Testis (tissue), 3 donors: ENCODE results near the gene SLC17A9. TPM values are rescaled to one million over a fixed set of nuclear protein-coding genes. Genes with fewer than 3 reads are reported as not detected.

Experiments
- DNase-seq: peaks from one replicate; pipeline ENCODE4 v3.0.0-alpha.2; 2019
- H3K27ac ChIP-seq, 2 donors: fragments of 200-600 bp; sonication (generic); one replicate each; pipeline ENCODE4 v1.5.1; 2019
- H3K27me3 ChIP-seq: fragments of 200-600 bp; sonication (generic); one replicate; pipeline ENCODE4 v1.5.1; 2019
- H3K36me3 ChIP-seq: fragments of 200-600 bp; sonication (generic); one replicate; pipeline ENCODE4 v1.5.1; 2017; ENCODE audit warnings: low read depth; ENCODE audit errors: missing control alignments
- H3K4me1 ChIP-seq: fragments of 200-600 bp; sonication (generic); one replicate; pipeline ENCODE4 v1.5.1; 2019
- H3K4me3 ChIP-seq, 2 donors: fragments of 200-600 bp; sonication (generic); one replicate each; pipeline ENCODE4 v1.5.1; 2017 to 2019
- H3K9me3 ChIP-seq: fragments of 200-600 bp; sonication (generic); one replicate; pipeline ENCODE4 v1.5.1; 2017
- CTCF ChIP-seq, 3 experiments: fragments of 450-650 bp in 2 of 3; fragments of 200-600 bp in 1 of 3; sonication (generic) in 1 of 3; IDR thresholded peaks; one replicate each; pipeline ENCODE4 v1.5.1; 2016 to 2019; ENCODE audit warnings: antibody characterized with exemption in 3 of 3, mild to moderate bottlenecking in 2 of 3, moderate library complexity in 1 of 3
- POLR2A ChIP-seq: fragments of 450-650 bp; IDR thresholded peaks from one replicate; pipeline ENCODE4 v1.6.1; 2017; ENCODE audit warnings: antibody characterized with exemption, mild to moderate bottlenecking, moderate library complexity
- WGBS, 2 donors: methylation state at CpG; one replicate each; pipeline ENCODE4 v1.1.5; 2018; 5-methylcytosine and 5-hydroxymethylcytosine counted together
- intact Hi-C: fragments of 100-400 bp; cut with DNase I; formaldehyde crosslinking; loops from one replicate; pipeline ENCODE4 v1.15.1; 2023; ENCODE audit warnings: low total_unique reads
- polyA plus RNA-seq: library from polyadenylated mRNA; stranded (reverse); fragments of 350-450 nt; fragmentation: Illumina TruSeq; extraction: RNeasy Lipid Tissue Mini Kit (QIAGEN cat#74804); gene quantifications from one replicate; pipeline ENCODE4 v1.2.3, GENCODE V29; 2014; ENCODE audit warnings: low read depth, low replicate concordance; ENCODE audit not compliant: insufficient read depth
- total RNA-seq, 2 donors: library from RNA; depleted of rRNA; stranded (reverse); fragments of >200 nt; gene quantifications; one replicate each; pipeline ENCODE4 v1.2.3, GENCODE V29; 2016

The SLC17A9 gene
- total and polyA plus RNA-seq, 3 donors from 2014 or later = 2.1 to 3.2 (median 2.9) TPM

- intact Hi-C loops = no loop called here
- peaks cover 53% of the 10 kb centered on the region for H3K4me1 ChIP-seq
Observed at GRCh38 chr20:62927128-62927705, 25.3 kb upstream of the SLC17A9 start.

DNA sequence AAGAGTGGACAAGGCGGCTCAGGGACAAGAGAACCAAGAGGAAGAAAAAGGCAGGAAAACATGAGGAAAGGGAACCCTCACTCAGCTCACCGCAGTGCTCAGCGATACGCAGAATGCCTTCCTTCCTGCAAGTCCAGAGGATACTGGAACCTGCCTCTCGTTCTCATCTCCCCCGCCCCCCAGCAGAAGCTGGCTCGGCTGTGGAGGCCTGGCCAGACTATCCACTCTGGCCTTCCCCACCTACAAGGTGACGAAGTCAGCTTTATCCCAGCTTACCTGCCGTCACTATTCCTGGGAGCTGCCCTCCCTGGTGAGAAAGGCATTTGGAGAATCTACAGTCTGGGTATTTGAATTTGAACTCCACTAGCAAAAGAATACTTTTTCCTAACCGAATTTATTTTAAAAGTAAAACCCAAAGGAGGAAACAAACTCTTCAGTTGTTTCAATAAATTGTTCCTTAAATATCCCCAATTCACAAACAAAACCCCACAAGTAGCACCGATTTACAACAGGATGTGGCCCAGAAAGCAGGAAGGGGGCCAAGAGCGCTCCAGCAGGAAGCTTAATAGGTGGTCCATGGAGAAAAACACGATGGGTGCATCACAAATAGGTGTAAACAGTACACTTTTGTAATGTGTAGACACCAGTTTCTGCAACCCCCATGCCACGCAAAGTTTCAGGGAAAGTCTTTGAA is 24.1 kb upstream of the SLC17A9 start:
- no peaks in the 10 kb centered on the region for H3K36me3 ChIP-seq
- intact Hi-C loops = no loop called here
- H3K9me3 ChIP-seq = no peaks in the 10 kb centered on the region
- H3K27me3 ChIP-seq = no peaks in the 10 kb centered on the region
- peak overlapping the region; percentile 40 to 64 for H3K4me3 ChIP-seq
- TF ChIP-seq CTCF (IDR thresholded peaks at IDR 0.05) = no peak
- TF ChIP-seq POLR2A = no peak
- H3K27ac ChIP-seq = peak overlapping the region; percentile 69 to 86
- peaks cover 43% of the 10 kb centered on the region for H3K4me1 ChIP-seq
- WGBS, 2 donors = 21 to 36% methylated on average over 14 of the region's 14 CpGs
- DNase-seq = no peak

More at GRCh38 chr20:62927128-62927705, 25.3 kb upstream of the SLC17A9 start:
- Histone ChIP-seq H3K9me3 (no peaks in the 10 kb centered on the region), H3K27ac (peak overlapping the region; percentile 98 to 99), H3K27me3 (no peaks in the 10 kb centered on the region), H3K36me3 (no peaks in the 10 kb centered on the region), H3K4me3 (peak overlapping the region; percentile 99 to 100)
- WGBS, 2 donors = 54 to 58% methylated on average over 12 of the region's 12 CpGs
- no peak for DNase-seq
- TF ChIP-seq CTCF (IDR thresholded peaks at IDR 0.05) = no peak
- TF ChIP-seq POLR2A = no peak

DNA sequence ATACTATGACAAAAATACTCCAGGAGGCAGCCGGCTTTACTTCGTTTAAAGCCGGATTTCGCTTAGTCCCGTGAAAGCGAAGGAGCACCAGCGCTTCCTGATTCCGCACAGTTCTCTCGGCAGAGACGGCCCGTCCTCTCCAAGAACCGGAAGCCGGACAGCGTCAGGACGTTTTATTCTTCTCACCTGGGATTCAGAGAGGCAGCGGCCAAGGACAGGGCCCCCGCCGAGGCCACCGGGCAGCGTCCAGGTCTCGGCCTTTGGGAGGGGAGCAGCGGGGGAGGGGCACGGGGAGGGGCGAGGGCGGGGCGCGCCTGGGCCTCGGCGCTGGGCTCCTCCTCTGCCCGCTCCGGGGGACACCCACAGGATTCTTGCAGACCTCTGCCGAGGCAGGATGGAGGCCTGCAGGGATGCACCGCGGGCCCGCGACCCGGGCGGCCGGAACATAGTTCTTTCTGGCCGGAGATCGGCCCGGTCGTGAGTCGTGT is 23.4 kb upstream of the SLC17A9 start:
- TF ChIP-seq CTCF (IDR thresholded peaks at IDR 0.05) (no peak), POLR2A (no peak)
- Histone ChIP-seq H3K9me3 (no peaks in the 10 kb centered on the region), H3K4me1 (peaks cover 38% of the 10 kb centered on the region), H3K36me3 (no peaks in the 10 kb centered on the region), H3K27ac (peak overlapping the region; percentile 69 to 86), H3K4me3 (peak overlapping the region; percentile 40 to 64), H3K27me3 (no peaks in the 10 kb centered on the region)
- peak; percentile 82 for DNase-seq
- intact Hi-C loops = no loop called here
- 1% methylated on average over 14 to 42 of the region's 44 CpGs for WGBS, 2 donors

GRCh38 chr20:62931464-62931863 is 21.0 kb upstream of the SLC17A9 start:
- TF ChIP-seq POLR2A = no peak
- H3K4me1 ChIP-seq = peaks cover 36% of the 10 kb centered on the region
- WGBS, 2 donors = 82 to 85% methylated on average over 9 of the region's 9 CpGs

DNA sequence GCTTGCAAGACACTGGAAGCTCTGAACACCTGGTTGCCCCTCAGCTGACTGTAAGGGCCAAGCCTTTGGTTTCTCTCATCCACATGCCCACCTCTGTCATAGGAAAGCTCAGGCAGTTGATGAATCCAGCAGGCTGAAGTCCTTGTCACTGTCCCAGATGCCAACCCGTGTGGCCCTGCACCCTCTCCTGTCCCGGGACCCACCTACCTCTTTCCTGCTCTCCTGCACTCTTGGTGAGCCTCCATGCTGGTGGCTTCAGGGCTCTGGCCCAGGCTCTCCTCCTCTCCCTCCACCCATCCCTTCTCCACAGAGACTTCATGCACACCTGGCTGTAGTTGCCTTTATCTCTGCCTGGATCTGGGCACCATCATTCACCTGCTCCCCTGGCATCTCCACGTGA is 18.5 kb upstream of the SLC17A9 start:
- H3K4me1 ChIP-seq = peaks cover 24% of the 10 kb centered on the region
- 75 to 78% methylated on average over 3 of the region's 3 CpGs for WGBS, 2 donors
- no peaks in the 10 kb centered on the region for H3K9me3 ChIP-seq
- H3K27me3 ChIP-seq = no peaks in the 10 kb centered on the region
- intact Hi-C loops = no loop called here
- no peak for TF ChIP-seq CTCF (IDR thresholded peaks at IDR 0.05)
- TF ChIP-seq POLR2A = no peak
- no peak overlapping the region for H3K4me3 ChIP-seq
- DNase-seq = no peak
- H3K36me3 ChIP-seq = no peaks in the 10 kb centered on the region
- H3K27ac ChIP-seq = no peak overlapping the region

More at GRCh38 chr20:62931464-62931863, 21.0 kb upstream of the SLC17A9 start:
- Histone ChIP-seq H3K36me3 (no peaks in the 10 kb centered on the region), H3K27ac (no peak overlapping the region), H3K4me3 (no peak overlapping the region), H3K9me3 (no peaks in the 10 kb centered on the region), H3K27me3 (no peaks in the 10 kb centered on the region)
- intact Hi-C loops = no loop called here
- no peak for DNase-seq
